GM19328 (cell line): Measurements from ENCODE around the gene ERICH6.

Experiments used
- ATAC-seq: cut with Tn5 transposase; IDR thresholded peaks from one replicate; pipeline ENCODE4 v1.9.1; 2021; ENCODE audit warnings: mild to moderate bottlenecking, moderate library complexity; ENCODE audit not compliant: unreplicated experiment

The ERICH6 gene

DNA sequence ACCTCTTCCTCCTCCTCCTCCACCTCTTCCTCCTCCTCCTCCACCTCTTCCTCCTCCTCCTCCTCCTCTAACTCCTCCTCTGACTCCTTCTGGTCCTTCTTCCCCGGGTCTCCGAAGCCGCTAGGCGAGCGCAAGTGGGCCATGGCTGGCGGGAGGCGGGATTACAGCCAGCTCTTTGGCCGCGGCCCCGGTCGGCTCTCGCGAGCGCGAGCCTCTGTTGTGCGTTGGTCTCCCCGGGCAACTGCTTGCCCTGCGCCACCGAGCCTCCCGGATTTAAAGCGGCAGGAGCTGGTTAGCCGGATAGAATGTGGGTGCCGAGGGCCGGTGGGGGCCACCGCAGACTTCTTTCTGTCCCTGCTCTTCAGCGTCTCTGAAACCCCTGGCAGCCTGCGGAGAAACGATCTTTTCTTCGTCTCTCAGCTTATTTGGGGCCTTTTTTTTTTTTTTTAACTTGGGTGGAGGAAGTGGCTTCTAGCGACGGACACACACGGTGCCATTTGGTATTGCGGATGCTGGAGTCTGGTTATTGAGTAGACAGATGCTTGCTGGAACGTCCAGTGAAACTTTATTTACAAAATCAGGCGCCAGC, at the start of gene ERICH6:
TSS of gene ERICH6 (minus strand) at position 165 of the 589 bp plus-strand sequence. CDS start at position 143, 22 bp downstream.
- ATAC-seq = peak; percentile 98

DNA sequence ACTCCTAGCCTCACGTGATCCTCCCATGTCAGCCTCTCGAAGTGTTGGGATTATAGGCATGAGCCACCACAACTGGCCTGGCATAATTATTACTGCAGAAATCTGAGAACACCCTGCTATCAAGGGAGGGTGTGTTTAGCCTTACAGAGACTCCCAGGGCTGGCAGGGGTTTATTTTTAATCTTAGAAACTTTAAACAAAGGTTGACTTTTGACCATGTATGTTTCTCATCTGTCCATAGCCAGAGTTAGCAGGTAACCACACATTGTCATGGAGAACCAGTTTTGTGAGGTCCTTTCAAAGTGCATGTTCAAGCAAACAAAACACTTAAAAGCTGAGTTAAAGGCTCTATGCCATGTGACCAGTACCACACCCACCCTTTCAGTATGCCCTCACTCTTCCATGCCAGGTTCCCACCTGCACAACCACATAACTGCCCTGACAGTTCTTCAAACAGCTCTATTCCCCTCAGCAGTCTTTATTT, 48.1 kb upstream of the ERICH6 start:
- no peak for ATAC-seq

- ATAC-seq = no peak
Measured at GRCh38 chr3:150749255-150749654, 45.5 kb upstream of the ERICH6 start.

GRCh38 chr3:150748684-150749047, 44.9 kb upstream of the ERICH6 start:
- ATAC-seq = no peak

DNA sequence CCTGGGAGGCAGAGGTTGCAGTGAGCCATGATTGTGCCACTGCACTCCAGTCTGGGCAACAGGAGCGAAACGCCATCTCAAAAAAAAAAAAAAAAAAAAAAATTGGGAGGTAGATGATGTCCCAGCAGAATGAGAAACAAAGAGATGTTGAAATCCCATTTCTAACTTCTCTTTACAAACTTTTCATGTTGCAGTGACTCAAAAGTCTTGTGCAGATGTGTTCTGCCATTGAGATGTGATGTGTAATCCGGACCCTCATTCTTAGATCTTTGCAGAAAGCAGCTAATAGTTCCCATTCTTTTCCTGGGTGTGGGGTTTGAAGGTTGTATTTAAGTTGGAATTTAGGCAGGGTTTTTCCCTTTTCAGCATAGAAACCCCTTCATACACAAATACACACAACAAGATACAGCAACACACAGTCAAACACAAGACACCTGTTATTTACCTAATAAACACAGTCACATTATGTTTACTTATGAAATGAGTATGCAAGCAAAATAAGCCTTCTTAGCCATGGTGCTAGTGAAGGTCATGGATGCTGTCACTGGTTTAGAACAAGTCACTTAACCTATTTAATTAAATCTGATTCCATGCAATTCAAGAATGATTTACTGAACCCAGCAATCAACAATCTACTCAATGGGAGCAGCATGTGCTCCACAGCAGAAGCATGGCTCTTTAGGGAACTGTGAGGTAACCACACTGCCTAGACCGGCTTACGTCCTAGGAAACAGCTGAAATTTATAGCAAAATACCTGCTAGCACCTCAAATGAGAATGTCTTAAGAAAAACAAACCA, 44.4 kb upstream of the ERICH6 start:
- ATAC-seq = no peak

GRCh38 chr3:150746791-150747590, 43.3 kb upstream of the ERICH6 start:
- ATAC-seq = no peak

GRCh38 chr3:150745832-150746231, 42.1 kb upstream of the ERICH6 start:
- ATAC-seq = no peak

- ATAC-seq = no peak
Measured at GRCh38 chr3:150744919-150745211, 41.1 kb upstream of the ERICH6 start.

- ATAC-seq = no peak
Measured at GRCh38 chr3:150744041-150744918, 40.6 kb upstream of the ERICH6 start.

DNA sequence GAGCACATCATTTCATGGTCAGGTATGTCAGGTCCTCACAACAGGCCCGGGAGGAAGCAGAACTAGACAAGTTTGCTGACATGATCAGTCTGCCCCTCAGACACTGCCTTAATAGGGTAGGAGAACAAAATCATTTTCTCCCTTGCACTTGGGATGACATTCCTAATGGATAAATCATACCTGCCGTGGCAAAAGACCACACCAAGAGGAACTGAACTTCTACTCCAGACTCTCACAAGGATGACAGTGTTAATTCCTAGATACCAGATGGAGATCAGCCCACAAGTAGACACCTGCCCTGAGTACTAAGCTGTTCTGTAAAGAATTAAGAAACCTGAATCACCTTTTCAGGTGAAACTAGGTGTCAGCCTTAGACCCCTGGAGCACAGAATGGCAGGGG, 39.8 kb upstream of the ERICH6 start:
- no peak for ATAC-seq

DNA sequence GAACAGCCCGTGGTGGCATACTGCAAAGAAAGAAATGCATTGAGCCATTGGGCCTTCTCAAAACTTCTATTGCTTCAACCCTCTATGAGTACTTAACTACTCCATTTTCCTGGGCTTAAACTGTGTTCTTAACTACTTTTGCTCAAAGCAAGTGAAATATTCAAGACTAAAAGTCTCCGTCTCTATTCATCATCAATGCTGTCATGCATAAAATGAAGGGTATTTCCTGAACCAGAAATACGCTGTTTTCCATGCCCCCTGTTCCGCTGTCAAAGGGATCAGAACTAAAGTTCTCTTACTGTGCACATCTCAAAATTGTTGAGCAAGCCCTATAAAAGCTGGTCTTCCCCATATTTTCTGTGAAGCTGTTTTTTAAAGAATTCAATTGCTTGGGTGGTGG, 39.0 kb upstream of the ERICH6 start:
- no peak for ATAC-seq

DNA sequence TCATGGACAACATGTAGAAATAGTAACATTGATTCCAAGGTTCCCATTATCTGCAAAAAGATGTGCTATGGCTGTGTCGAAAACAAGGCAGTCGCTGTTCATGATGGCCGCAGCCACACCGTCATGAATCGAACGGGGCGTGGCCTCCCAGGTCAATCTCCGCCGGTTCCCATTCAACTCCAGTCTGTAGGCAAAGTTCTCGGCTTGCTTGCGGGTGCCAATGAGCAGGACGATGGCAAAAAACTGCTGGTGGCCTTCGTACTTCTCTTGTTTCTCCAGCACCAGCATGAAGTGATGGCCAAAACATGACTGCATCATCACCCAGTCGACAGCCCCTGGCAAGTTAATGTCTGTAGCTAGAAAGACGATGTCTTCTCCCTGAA, 38.4 kb upstream of the ERICH6 start:
- no peak for ATAC-seq

GRCh38 chr3:150741497-150742140, 37.9 kb upstream of the ERICH6 start:
- ATAC-seq = no peak

DNA sequence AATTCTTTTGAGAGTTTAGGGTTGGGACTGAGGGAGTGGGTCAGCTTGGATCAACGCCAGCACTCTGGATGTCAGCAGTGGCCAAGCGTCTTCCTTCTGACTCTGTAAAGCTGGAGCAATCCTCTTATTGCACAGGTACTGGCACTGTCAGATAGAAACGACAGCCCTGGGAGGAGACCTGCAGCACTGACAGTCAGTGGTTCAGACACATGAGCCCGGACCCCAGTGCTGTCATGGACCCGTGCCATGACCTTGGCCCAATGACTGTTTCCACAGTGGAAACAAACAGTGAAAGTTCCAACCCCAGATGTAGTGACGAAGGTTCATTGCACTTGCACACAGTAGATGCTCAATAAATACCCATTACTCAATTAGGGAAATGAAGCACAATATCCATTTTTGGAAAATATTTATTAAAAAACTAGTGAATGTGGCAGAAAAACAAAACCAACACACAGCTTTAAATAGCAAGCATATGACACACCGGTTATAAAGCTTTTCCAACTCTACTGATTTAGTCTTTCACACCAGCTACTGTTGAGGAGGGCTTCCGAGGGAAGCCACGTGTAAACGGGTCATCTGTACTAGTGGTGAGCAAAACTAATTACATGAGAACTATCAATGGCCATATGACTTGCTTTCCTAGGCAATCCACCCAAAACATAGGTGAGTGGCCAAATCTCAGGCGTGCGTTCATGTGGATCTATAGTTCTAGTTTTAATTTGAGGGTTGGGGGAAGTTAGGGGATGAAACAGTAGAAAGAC, 37.2 kb upstream of the ERICH6 start:
- no peak for ATAC-seq

DNA sequence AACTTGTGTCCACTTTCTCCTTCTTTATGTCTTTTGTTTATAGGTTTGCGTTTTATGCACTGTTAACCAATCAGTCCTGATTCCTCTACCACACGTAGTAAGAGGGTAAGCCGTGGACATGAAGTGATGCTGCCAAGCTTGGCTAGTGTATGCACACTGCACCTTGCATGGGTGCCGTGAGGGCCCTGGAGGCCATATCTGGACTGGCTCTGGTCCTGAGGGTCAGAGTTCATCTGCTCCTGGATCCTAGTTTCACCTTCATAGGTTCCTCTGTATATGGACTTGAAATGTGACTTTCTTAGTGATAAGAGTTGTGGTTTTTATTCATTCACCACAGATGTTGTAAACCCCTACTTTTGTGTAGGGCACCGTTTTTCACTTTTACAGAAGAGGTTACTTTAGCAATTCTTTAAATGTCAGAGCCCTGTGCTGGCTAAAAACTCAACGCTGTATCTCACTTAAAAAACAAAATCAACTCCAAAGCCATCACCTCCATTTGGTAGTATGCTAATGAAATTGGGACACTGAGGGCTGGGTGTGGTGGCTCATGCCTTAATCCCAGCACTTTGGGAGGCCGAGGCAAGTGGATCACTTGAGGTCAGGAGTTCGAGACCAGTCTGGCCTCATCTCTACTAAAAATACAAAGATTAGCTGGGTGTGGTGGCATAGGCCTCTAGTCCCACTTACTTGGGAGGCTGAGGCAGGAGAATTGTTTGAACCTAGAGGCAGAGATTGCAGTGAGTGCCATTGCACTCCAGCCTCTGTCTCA, 36.3 kb upstream of the ERICH6 start:
- ATAC-seq = no peak

GRCh38 chr3:150739200-150739863, 35.6 kb upstream of the ERICH6 start:
- no peak for ATAC-seq

GRCh38 chr3:150738688-150739087, 35.0 kb upstream of the ERICH6 start:
- ATAC-seq = no peak

GRCh38 chr3:150737874-150738679, 34.4 kb upstream of the ERICH6 start:
- ATAC-seq = no peak
